ENCODE measurements around the gene ARAP1.

The ARAP1 gene

DNA sequence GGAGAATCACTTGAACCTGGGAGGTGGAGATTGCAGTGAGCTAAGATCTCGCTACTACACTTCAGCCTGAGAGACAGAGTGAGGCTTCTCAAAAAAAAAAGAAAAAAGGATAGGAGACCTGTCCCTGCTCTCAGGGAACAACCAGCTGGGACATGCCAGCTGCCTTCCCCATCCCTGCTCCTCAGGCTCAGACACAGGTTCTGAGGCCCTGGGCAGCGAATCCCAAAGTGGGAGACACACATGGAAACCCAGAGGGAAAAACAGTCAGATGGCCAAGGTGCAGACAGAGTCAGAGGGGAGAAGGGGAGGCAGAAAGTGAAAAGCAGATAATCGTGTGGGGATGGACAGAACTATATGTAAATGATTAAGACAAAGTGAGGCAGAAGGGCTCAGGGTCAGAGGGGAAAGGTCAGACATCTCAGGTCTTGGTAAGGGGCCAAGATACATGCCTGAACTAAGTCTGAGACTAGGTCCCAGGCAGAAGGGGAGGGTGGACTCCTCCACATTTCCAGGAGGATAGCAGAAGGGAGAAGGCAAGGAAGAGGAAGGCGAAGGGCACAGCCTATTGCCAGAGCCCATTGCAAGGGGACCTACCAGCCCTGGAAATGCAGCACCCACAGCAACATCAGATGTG is 27.4 kb upstream of the ARAP1 start:
- DNase-seq: peak; percentile 42

GRCh38 chr11:72778535-72779494 is 26.6 kb upstream of the ARAP1 start:
- no peak for DNase-seq

DNA sequence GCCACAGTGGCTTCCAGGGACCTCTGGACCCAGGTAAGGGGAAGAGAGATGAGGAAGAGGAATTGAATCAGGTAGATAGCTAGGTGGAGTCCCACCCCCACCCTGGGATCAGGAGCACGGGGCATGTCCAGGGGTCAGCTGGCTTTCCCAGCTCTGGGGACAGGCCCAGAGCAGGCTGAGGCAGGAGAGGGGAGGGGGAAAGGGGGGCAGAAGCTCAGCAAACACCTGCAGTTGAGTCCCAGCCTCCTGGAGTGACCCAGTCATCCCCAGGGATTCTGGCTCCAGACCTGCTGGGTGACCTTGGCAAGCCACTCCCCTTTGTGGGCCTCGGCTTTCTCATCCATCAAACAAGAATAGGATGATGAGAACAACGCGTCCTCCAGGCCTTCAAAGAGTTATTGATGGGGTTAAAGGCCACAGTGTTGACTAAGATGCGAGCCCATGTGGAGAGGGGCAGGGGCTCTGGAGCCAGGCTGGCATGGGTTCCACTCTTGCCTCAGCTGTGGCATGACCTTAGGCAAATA is 25.6 kb upstream of the ARAP1 start:
- DNase-seq: no peak

DNA sequence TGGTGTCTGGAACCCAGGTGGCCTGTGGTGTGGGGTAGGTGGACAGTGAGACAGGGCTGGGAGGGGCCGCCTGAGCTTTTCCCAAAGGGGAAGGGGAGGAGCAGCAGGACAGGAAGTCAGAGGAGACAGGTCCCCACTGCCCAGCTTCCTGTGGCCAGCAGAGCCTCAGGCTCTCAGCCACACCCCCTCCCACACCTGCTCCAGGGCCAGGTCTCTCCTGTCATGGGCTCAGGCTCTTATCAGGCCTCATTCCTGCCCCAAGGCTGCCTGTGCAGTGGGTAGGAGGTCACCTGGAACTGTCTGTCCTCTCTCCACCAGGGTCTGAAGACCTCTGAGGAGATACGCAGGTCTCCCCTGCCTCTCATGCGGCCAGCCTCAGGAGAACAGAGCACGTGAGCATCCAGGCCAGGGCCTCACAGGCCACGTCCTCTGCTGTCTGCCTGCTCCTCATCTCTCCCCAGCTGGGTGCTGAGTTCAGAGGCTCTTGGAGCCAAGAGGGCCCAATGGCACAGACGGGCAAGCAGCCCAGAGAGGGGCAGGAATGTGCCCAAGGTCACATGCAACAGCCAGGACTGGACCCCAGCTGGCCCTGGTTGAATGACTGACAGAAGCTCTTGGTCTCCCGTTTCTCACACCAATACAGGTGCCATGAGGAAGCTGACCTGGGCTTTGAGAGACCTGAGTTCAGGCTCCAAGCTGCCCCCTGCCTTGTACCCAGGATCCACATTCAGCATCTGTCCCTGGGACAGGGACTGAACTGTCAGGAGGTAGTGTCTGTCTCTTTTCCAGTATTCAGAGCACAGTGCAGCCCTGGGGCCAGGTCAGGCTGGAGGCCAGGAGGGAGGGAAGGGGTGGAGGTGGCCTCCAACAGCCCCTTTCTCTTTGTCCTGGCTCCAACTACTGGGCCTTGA is 24.9 kb upstream of the ARAP1 start:
- DNase-seq: no peak

- no peak for DNase-seq
Observed at GRCh38 chr11:72776117-72776843, 24.1 kb upstream of the ARAP1 start.

GRCh38 chr11:72775288-72776110 is 23.3 kb upstream of the ARAP1 start:
- DNase-seq: no peak

GRCh38 chr11:72774499-72774898 is 22.3 kb upstream of the ARAP1 start:
- DNase-seq: no peak

- no peak for DNase-seq
Observed at GRCh38 chr11:72773696-72774095, 21.5 kb upstream of the ARAP1 start.

GRCh38 chr11:72773291-72773690 is 21.1 kb upstream of the ARAP1 start:
- DNase-seq: no peak

GRCh38 chr11:72772059-72772458 is 19.9 kb upstream of the ARAP1 start:
- no peak for DNase-seq

DNA sequence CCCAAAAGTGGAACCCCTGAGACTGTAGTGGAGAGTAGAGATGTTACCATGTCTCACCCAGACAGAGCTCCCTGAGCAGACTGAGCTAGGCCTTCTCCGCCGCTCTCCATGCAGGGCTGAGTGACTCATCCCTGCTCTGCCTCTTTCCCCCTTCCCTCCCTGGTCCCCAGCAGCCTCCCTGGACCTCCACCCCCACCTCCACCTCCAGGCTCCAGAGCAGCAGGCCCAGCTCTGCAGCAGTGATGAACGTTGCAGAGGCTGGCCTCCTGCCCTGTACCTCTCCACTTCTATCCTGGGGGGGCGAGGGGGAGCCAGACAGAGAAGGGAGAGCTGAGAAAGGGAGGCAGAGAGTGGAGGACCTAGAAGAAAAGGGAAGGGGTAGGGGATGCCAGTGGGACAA is 19.3 kb upstream of the ARAP1 start:
- DNase-seq: no peak

DNA sequence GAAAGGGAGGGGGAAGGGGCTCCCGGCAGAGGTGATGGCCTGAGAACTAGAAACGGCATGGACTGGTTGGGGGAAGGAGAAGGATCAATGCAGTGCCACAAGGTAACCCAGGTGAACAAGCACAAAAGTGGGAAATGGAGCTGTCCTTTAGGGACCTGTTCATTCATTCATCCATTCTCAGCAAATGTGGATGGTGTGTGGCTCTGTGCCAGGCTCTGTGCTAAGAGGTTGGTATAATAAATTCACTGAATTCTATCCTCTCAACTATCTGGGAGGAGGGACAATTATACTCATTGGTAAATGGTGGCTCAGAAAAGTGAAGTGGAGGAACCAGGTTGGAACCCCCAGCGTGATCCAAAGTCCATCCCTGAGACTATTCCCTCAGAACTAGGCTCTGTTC is 18.6 kb upstream of the ARAP1 start:
- DNase-seq: no peak

- DNase-seq: no peak
Observed at GRCh38 chr11:72769680-72770079, 17.5 kb upstream of the ARAP1 start.

DNA sequence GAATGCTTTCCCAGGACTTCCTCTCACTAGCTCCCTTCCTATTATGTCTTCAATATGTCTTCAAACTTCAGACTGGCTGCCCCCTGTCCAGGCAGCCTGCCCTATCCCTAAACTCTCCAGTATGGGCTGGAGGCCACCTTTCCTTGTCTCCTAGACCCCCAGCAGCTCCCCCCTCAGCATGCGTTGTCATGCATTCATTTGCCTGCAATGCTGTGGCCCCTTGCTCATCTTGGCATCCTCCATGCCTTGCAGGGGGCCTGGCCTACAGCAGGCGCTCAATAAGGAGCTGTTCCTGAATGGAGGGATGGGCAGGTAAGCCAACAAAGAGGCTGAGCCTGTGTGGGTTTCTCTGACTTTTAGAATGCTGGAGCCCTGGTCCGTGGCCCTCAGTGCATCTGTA is 16.4 kb upstream of the ARAP1 start:
- no peak for DNase-seq

DNA sequence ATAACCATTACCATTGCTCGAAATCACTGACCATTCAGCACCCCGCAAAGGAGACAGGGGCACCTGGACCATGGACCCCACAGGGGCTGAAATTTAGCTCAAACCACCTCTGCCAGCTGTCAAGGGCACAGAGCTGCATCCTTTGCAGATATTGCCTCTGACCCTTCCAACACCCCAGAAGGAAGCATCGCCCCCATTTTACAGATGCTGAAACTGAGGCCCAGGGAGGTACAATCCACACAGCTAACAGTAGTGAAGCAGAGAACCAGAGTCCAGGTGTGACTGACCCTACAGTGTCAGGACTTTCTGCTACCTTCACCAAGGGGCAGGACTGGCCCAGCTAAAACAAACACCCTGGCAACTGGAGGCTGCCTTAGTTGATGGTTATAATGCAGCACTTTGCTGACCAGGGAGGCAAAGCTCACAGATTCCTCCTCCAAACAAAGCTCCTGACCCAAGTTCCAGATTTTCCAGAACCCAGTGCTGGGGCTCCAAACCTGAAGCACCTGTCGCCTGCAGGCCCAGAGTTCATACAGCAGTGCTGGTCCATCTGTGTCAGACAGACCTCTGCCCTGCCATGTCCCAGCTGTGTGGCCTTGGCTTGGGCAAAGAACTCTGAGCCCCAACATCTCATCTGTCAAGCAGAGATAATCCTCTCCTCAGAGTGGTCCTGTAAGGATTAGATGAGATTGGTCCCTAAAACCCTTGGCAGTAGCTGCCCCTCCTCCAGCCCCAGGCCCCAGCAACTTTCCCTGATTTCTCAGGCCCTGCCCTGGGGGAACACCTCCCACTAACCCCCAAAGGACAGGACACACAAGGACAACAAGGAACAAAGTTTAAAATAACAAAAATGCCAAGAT is 15.2 kb upstream of the ARAP1 start:
- DNase-seq: no peak

GRCh38 chr11:72766152-72766902 is 14.1 kb upstream of the ARAP1 start:
- no peak for DNase-seq

DNA sequence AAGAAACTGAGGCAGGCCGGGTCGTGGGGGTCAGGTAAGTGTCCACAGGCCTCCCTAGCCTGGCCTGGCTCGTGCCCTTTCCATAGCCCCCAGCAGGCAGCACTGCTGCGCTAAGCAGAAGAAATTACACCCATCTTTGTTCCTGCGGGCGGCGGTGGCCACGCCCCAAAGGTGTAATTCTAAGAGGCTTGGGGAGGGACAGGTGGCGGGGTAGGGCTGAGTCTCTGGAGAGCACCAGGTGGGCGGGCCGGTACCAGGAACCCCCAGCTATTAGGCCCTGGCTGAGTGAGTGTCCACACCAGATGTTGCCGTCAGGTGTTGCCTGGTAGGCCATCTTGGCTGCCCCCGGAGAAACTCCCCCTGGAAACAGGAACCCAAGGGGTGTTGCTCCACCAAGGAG is 12.3 kb upstream of the ARAP1 start:
- DNase-seq: no peak

DNA sequence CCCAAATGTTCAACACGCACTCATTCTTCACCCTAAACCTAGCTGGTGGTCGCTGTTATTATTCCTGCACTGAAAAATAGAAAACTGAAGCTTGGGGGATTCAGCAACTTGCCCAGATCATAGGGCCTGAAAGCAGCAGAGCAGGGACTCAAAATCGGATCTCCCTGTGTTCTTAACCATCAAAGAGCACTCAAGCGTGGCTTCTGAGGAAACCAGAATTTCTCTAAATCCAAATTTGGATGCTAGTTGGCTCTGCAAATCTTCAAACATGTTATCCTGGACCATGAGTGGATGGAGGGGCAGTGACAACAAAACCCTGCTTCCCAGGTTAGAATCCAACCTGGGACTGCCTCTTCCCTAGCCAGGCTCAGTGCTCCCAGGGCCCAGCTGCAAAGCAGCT is 11.6 kb upstream of the ARAP1 start:
- DNase-seq: no peak

GRCh38 chr11:72762641-72763304 is 10.6 kb upstream of the ARAP1 start:
- DNase-seq: no peak

Data from 8988T (cell line).